GM18520 (cell line): ENCODE data around the gene GBP2.

Experiments
- ATAC-seq: cut with Tn5 transposase; IDR thresholded peaks from one replicate; pipeline ENCODE4 v1.9.1; 2021; ENCODE audit not compliant: unreplicated experiment

GBP2 gene

DNA sequence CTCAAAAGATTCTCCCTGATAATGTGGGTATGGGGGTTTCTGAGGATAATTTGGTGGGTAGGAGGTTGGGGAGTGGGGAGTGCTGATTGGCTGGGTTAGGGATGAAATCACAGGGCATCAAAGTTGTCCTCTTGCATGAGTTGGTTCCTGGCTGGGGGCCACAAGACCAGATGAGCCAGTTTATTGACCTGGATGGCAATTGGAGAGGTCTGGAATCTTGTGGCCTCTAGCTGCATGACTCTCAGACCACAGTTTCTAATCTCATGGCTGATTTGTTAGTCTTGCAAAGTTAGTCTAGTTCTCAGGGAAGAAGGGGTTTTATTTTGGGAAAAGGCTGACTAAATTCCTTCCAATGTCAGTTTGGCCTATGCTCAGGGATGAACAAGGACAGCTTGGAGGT, 57.6 kb downstream of the GBP2 start:
- ATAC-seq = no peak

DNA sequence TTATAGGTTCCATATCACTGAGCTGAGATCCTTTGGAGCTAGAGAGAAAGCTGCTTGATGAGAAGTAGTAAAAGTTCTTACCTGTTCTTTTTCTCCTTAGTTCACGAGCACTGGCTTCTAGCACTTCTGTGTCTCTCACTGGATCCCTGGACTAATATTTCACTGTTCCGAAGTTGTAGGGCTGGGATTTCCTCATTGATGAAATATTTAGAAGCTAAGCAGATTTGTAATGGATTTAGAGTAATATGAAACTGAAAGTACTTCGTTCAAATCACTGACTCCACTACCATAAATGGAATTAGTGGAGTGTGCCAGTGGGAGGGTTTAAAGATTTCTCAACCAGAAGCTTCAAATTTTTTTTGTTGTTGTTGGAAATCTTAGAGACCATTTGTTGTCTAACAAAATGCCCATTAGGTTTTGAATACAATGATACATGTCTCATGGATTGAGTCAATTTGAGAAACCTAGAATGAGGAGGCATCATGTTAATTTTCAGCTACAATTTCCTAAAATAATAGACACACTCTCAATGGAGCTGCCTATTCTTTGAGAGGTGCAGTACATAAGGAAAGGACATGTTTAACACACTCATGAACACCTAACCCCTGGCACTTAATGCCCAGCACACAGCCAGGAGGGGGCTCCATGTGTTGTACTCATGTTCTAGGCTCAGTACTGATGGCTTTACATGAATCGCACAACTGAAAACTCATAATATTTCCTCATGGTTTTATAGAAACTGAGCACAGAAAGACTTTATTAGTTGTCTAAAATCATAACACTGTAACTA, 60.6 kb downstream of the GBP2 start, which contains the start of gene GBP1:
GBP1 (minus strand) TSS at position 130 of the 790 bp plus-strand sequence. CDS start 1,974 bp downstream, outside the sequence.
- ATAC-seq = no peak

GRCh38 chr1:89064632-89065031, 61.3 kb downstream of the GBP2 start:
- ATAC-seq = no peak

GRCh38 chr1:89063094-89063493, 62.8 kb downstream of the GBP2 start:
- no peak for ATAC-seq

DNA sequence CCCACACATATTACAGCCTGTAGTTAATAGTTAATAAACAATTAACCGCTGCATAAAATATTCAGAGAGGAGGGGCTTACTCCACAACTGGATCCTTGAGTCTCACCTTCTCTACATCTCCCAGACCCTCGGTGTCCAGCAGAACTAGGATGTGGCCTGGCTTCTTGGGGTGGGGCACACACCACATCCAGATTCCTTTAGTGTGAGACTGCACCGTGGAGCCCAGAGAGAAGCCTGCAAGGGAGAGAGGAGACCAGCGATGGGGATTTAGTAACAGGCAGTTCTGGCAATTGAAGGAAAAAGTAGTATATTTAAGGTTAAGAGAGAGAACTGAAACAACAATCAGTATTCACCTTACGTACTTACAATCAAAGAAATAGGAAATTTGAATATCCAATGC, 65.8 kb downstream of the GBP2 start:
- no peak for ATAC-seq
